GM21528 (cell line): ENCODE measurements around the gene COL1A1.

Experiments used
- ATAC-seq: cut with Tn5 transposase; IDR thresholded peaks from one replicate; pipeline ENCODE4 v1.9.1; 2021; ENCODE audit warnings: mild to moderate bottlenecking, moderate library complexity; ENCODE audit not compliant: unreplicated experiment, low FRiP score

The COL1A1 gene

GRCh38 chr17:50146230-50146926 is 55.1 kb downstream of the COL1A1 start:
- ATAC-seq, result no peak

- no peak for ATAC-seq
These were observed 55.8 kb downstream of the COL1A1 start for GRCh38 chr17:50145532-50146229.

DNA sequence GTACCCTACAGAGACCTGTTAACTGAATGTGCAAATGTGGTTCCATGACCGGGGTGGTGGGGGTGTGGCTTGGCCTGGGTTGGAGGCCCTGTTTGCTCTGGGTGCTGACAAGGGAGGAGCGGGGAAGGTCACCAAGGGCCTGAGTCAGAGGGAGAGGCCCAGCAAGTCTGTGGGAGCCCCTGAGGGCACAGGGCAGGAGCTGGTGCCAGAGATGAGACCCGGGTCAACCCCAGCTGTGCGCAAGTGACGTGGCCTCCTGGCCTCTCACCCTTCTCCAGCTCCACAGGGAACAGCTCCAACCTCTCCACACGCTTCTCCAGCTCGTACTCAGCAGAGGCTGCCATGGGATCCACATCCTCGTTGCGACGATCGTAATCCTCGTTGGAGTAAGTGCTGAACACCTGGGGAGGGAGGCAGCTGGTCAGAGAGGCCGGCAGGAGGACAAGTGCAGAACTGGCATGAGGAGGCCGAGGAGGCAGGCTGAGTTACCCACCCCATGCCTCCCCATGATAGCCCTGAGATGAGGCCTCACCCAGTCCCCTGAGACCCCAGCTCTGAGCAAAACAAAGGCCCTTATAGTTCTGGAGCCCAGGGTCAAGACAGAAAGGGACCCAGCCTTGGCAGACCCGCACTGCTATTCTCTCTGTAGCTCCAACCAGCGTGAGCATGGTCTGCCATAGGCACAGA is 56.4 kb downstream of the COL1A1 start:
- ATAC-seq, result no peak

- no peak for ATAC-seq
These were observed 57.1 kb downstream of the COL1A1 start for GRCh38 chr17:50144355-50144754.

- no peak for ATAC-seq
These were observed 57.8 kb downstream of the COL1A1 start for GRCh38 chr17:50143461-50144176.

GRCh38 chr17:50141745-50142110 is 59.7 kb downstream of the COL1A1 start:
- ATAC-seq, result no peak

DNA sequence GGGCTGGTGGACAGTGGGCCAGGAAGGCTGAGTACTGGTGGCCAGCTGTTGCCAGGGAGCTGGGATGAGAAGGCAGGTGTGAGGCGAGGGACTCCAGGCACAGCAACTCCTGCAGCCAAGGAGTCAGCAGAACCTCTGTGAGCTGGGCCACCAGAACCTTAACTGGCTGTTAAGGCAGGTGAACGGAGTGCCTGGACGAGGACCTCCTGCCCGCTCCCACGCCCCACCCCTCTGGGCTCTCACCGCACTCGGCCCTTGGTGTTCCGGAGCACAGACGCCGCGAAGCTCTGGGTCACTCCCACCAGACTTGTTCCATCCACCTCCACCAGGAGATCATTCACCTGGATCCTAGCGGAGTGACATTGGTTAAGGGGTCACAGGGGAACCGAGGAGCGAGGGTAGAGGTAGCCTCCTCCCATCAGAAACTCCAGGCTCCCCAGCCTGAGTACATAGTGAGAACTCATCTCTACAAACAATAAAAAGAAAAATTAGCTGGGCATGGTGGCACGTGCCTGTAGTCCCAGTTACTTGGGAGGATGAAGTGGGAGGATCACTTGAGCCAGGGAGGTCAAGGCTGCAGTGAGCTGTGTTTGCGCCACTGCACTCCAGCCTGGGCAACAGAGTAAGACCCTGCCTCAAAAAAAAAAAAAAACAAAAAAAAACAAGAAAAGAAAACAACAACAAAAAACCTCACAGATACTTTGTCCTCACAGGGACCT is 60.2 kb downstream of the COL1A1 start:
- ATAC-seq, result no peak

GRCh38 chr17:50139950-50140885 is 61.2 kb downstream of the COL1A1 start:
- no peak for ATAC-seq

- ATAC-seq, result no peak
These were observed 62.1 kb downstream of the COL1A1 start for GRCh38 chr17:50139185-50139783.

- ATAC-seq, result no peak
These were observed 64.4 kb downstream of the COL1A1 start for GRCh38 chr17:50137042-50137441.

GRCh38 chr17:50136096-50136687 is 65.2 kb downstream of the COL1A1 start:
- ATAC-seq, result no peak

DNA sequence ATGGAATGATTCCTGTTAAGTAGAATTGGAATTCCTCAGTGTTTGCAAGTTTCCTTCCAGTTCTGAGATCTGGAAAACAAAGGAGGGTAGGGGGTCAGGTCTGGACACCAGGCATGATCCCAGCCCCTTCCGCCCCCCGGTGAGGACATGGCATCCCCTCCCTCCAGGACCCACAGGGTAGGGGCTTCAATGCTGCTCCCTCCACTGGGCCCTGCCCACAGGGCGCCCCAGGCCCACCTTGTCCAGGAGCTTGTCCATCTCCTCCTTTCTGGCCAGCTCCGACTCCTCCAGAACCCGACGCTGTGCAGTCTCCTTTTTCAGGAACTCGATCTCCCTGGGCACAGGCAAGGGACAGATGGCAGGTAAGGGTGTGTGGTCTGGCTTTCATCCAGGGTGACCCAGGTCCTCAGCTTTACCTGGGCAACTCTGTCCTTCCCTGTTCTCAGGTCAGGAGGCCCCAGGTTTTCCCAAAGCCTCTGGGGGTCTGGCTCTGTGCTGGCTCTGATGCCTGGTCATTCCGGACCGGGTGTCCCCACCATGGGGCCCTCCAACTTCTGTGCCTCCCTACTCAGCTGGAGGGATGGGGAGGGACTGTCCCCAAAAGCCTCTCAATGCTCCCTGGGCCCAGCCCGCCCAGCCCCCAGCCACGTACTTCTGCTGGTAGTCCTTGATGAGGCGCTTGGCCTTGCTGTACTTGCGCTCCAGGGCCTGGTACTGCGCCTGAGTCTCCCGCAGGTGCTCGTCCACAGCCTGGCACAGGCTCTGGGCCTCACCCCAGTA is 65.9 kb downstream of the COL1A1 start:
- ATAC-seq, result no peak

DNA sequence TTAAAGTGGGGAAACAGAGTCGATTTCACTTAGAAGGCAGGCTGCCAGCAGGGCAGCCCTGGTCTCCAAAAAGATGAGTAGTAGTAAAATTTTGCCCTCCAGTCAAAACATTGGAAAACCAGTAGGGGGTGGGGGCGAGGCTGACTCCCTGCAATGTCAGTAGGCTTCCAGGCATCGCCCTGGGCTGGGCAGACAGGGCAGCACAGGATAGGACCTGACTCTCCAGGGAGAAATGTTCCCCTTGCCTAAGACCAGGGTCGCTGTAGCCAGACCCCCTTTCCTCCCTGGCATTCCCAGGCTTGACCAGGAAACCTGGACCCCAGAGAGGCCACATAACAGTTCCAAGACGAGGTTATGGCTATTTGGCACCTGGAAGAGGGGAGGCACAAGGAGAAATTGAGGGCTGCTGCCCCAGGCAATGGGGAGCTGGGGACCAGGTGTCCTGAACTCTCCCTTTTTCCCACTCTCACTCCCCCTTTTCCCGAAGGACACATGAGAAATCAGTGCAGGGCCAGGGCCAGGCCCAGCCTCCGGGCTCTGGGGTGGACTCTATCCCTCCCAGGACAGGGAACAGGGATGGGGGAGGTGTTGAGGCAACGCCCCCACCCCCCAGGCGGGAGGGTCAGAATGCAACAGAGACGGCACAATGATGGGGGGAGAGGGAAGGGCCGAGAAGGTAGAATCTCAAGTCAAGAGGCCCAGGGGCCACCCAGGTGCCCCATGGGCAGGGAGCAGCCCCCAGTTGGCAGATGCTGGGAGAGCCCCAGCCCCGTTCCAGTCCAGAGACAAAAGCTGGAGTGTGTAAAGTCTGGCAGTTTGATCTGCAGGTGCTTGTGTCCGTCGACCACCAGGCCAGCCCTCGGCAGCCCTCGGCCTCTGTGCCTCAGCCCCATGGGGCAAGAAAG is 67.0 kb downstream of the COL1A1 start:
- no peak for ATAC-seq

DNA sequence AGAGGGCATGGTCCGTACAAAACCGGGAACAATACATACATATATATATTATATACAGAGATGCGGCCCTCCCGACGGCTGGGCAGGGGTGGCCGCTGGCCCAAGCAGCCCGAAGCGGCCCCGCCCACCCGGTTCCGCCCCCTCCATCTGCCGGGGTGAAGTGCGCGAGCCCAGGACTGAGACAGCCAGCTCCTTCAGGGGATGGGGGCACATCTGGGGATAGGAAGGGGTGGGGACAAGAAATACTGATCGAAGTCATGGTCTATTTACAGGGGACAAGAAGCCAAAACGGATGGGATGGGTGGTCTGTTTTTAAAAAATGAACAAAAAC is 67.7 kb downstream of the COL1A1 start:
- no peak for ATAC-seq
